Activated T-cell treated with anti-CD3 and anti-CD28 coated beads for 24 hours (primary cell): ENCODE data around the gene HIGD2A.

ENCODE experiments used
- DNase-seq: peaks from one replicate; pipeline ENCODE4 v3.0.0-alpha.2; 2020; ENCODE audit warnings: low read depth

HIGD2A gene

GRCh38 chr5:176388444-176389134, at the start of gene HIGD2A, which contains the start of gene NOP16:
Gene HIGD2A (plus strand): TSS chr5:176388751. CDS start chr5:176388820, 69 bp downstream.
Gene NOP16 (minus strand): TSS chr5:176388598. CDS start chr5:176388539, 59 bp downstream.
- peak; percentile 99 for DNase-seq

GRCh38 chr5:176339304-176339703, 49.2 kb upstream of the HIGD2A start:
- no peak for DNase-seq

GRCh38 chr5:176341325-176342157, 47.0 kb upstream of the HIGD2A start:
- no peak for DNase-seq

- no peak for DNase-seq
Measured at GRCh38 chr5:176342158-176342483, 46.4 kb upstream of the HIGD2A start.

- no peak for DNase-seq
Measured at GRCh38 chr5:176342766-176343458, 45.6 kb upstream of the HIGD2A start.

- no peak for DNase-seq
Measured at GRCh38 chr5:176350416-176350815, 38.1 kb upstream of the HIGD2A start.

GRCh38 chr5:176352116-176352878, 36.3 kb upstream of the HIGD2A start:
- no peak for DNase-seq

GRCh38 chr5:176353533-176353932, 35.0 kb upstream of the HIGD2A start:
- no peak for DNase-seq

- no peak for DNase-seq
Measured at GRCh38 chr5:176355400-176356178, 33.0 kb upstream of the HIGD2A start.

- no peak for DNase-seq
Measured at GRCh38 chr5:176356179-176356566, 32.4 kb upstream of the HIGD2A start.

- DNase-seq = no peak
Measured at GRCh38 chr5:176359658-176360057, 28.9 kb upstream of the HIGD2A start.

- DNase-seq = no peak
Measured at GRCh38 chr5:176360894-176361436, 27.6 kb upstream of the HIGD2A start.

- peak; percentile 88 for DNase-seq
Measured at GRCh38 chr5:176361437-176362232, 26.9 kb upstream of the HIGD2A start, which contains the start of gene KIAA1191. Gene KIAA1191 (minus strand): TSS chr5:176361764. CDS start chr5:176359508, 2,256 bp downstream.

- DNase-seq = no peak
Measured at GRCh38 chr5:176362233-176362490, 26.4 kb upstream of the HIGD2A start.

- DNase-seq = no peak
Measured at GRCh38 chr5:176364765-176365350, 23.7 kb upstream of the HIGD2A start.

GRCh38 chr5:176365351-176366231, 23.0 kb upstream of the HIGD2A start, which contains the start of gene ARL10:
Gene ARL10 (plus strand): TSS chr5:176365487. CDS start chr5:176365564, 77 bp downstream.
- DNase-seq = peak; percentile 50

- DNase-seq = no peak
Measured at GRCh38 chr5:176366232-176366894, 22.2 kb upstream of the HIGD2A start.

GRCh38 chr5:176368726-176369125, 19.8 kb upstream of the HIGD2A start:
- no peak for DNase-seq
